Left forelimb (tissue), 1 donor: Measurements from ENCODE around the gene LGALS9.
"Not testable (repeated sequence)": the region's sequence is repeated elsewhere in the genome, so short reads cannot be mapped to it uniquely, and the experiment has no call there.

Source experiments
- DNase-seq: peaks from one replicate; pipeline ENCODE4 v3.0.0-alpha.2; 2018; ENCODE audit warnings: low spot score

The LGALS9 gene

GRCh38 chr17:27631411-27631760 lies 398 bp downstream of the LGALS9 start:
- no peak for DNase-seq

GRCh38 chr17:27631897-27632725 lies 1.1 kb downstream of the LGALS9 start:
- no peak for DNase-seq

GRCh38 chr17:27632766-27633165 lies 1.8 kb downstream of the LGALS9 start:
- DNase-seq = not testable (repeated sequence)

- no peak for DNase-seq
These were observed 2.5 kb downstream of the LGALS9 start for GRCh38 chr17:27633312-27634025.

- no peak for DNase-seq
These were observed 3.0 kb downstream of the LGALS9 start for GRCh38 chr17:27634026-27634335.

- DNase-seq = no peak
These were observed 3.8 kb downstream of the LGALS9 start for GRCh38 chr17:27634776-27635175.

GRCh38 chr17:27635275-27635823 lies 4.4 kb downstream of the LGALS9 start:
- DNase-seq = no peak

GRCh38 chr17:27636005-27636520 lies 5.1 kb downstream of the LGALS9 start:
- not testable (repeated sequence) for DNase-seq

- DNase-seq = not testable (repeated sequence)
These were observed 6.8 kb downstream of the LGALS9 start for GRCh38 chr17:27637818-27638217.

GRCh38 chr17:27638415-27638914 lies 7.5 kb downstream of the LGALS9 start:
- DNase-seq = not testable (repeated sequence)

GRCh38 chr17:27640790-27641189 lies 9.8 kb downstream of the LGALS9 start:
- no peak for DNase-seq

- DNase-seq = no peak
These were observed 13.6 kb downstream of the LGALS9 start for GRCh38 chr17:27644586-27644985.

GRCh38 chr17:27645621-27646020 lies 14.6 kb downstream of the LGALS9 start:
- not testable (repeated sequence) for DNase-seq

- DNase-seq = no peak
These were observed 15.2 kb downstream of the LGALS9 start for GRCh38 chr17:27646232-27646631.

- DNase-seq = no peak
These were observed 16.8 kb downstream of the LGALS9 start for GRCh38 chr17:27647765-27648164.

- DNase-seq = not testable (repeated sequence)
These were observed 18.2 kb downstream of the LGALS9 start for GRCh38 chr17:27649111-27649571.

- no peak for DNase-seq
These were observed 18.9 kb downstream of the LGALS9 start for GRCh38 chr17:27649929-27650328.

GRCh38 chr17:27650836-27651235 lies 19.8 kb downstream of the LGALS9 start:
- DNase-seq = no peak

GRCh38 chr17:27651411-27652345 lies 20.7 kb downstream of the LGALS9 start:
- no peak for DNase-seq

- not testable (repeated sequence) for DNase-seq
These were observed 22.5 kb downstream of the LGALS9 start for GRCh38 chr17:27653449-27653971.

- no peak for DNase-seq
These were observed 23.1 kb downstream of the LGALS9 start for GRCh38 chr17:27654136-27654535.
